H1 (cell line): ENCODE results near the gene FAM219A. TPM values are rescaled to one million over a fixed set of nuclear protein-coding genes. Genes with fewer than 3 reads are reported as not detected.

Source experiments
- ASH2L ChIP-seq: fragments of 200-600, 300-600 bp; sonication (generic); IDR thresholded peaks from one replicate; pipeline ENCODE4 v1.7.1; 2017; ENCODE audit warnings: low read length
- BRCA1 ChIP-seq: IDR thresholded peaks from 2 replicates; pipeline ENCODE4 v1.6.1; 2012; ENCODE audit warnings: low read depth, low read length, improper control_type of control experiment
- CBX5 ChIP-seq: fragments of 300-800, 300-1000 bp; sonication (generic); IDR thresholded peaks from 2 replicates; pipeline ENCODE4 v1.7.1; 2016; ENCODE audit warnings: antibody characterized with exemption, low read length, low read depth
- EP300 ChIP-seq, 2 experiments: IDR thresholded peaks; 1 replicate in 1 of 2; 2 replicates in 1 of 2; pipeline ENCODE4 v1.6.1; 2011 to 2012; ENCODE audit warnings: low read depth in 2 of 2, low read length in 2 of 2, mild to moderate bottlenecking in 2 of 2, borderline replicate concordance in 1 of 2, inconsistent platforms in 1 of 2, moderate library complexity in 1 of 2
- HDAC2 ChIP-seq, 2 experiments: fragments of 300-600 bp in 1 of 2; sonication (generic) in 1 of 2; IDR thresholded peaks; 2 replicates each; pipeline ENCODE4 v1.6.1; 2011 to 2012; ENCODE audit warnings: low read depth in 2 of 2, low read length in 2 of 2, mild to moderate bottlenecking in 2 of 2, moderate library complexity in 2 of 2, borderline replicate concordance in 1 of 2, inconsistent platforms in 1 of 2
- JUN ChIP-seq: IDR thresholded peaks from 2 replicates; pipeline ENCODE4 v1.6.1; 2011; ENCODE audit warnings: low read depth, mild to moderate bottlenecking, improper control_type of control experiment, low read length
- KDM1A ChIP-seq: fragments of 200-600, 300-600 bp; sonication (generic); IDR thresholded peaks from 2 replicates; pipeline ENCODE4 v1.7.1; 2016; ENCODE audit warnings: mild to moderate bottlenecking, low read length, borderline replicate concordance
- POLR2A ChIP-seq, 2 experiments: IDR thresholded peaks; 1 replicate in 1 of 2; 2 replicates in 1 of 2; pipeline ENCODE4 v1.6.1; 2011; ENCODE audit warnings: low read depth in 2 of 2, low read length in 2 of 2, mild to moderate bottlenecking in 2 of 2; ENCODE audit errors: control extremely low read depth in 1 of 2
- TAF1 ChIP-seq: IDR thresholded peaks from 2 replicates; pipeline ENCODE4 v1.6.1; 2011; ENCODE audit warnings: mild to moderate bottlenecking, low read depth, low read length
- TCF12 ChIP-seq: IDR thresholded peaks from 2 replicates; pipeline ENCODE4 v1.6.1; 2011; ENCODE audit warnings: low read depth, mild to moderate bottlenecking, low read length
- polyA plus RNA-seq, 7 experiments: library from polyadenylated mRNA; depleted of rRNA in 3 of 7; stranded (reverse) in 5 of 7; unstranded in 2 of 7; fragments of >200 nt in 5 of 7; fragments of 200-250 nt in 2 of 7; gene quantifications; 1 replicate in 5 of 7; 2 replicates in 1 of 7; 4 replicates in 1 of 7; pipeline versions ENCODE4 v1.2.1 to v1.2.3, GENCODE V29; 2011 to 2013; ENCODE audit warnings: missing spikeins in 2 of 7, mixed read lengths in 2 of 7
- total RNA-seq: library from RNA; stranded (reverse); fragmentation: NEBNext Ultra II Directional; extraction: Animal tissue kit (Norgen Biotek cat#: 25700); gene quantifications from 2 replicates; pipeline ENCODE4 v1.2.1, GENCODE V29; 2021

Gene FAM219A
- total and polyA plus RNA-seq, 2 of the 8 experiments (the other 6 are each of a cell fraction or from before 2014, with no cell fraction given) = 7.7 to 10.4 TPM

GRCh38 chr9:34380511-34381315 lies 77.7 kb downstream of the FAM219A start (continued):
- TF ChIP-seq KDM1A (no peak), TCF12 (no peak), TAF1 (peak; percentile 43; the same call in 1 of the 2 replicates), EP300 (IDR thresholded peaks at IDR 0.05; ENCODE audit: borderline replicate concordance in 1 of 2, low read depth in 2 of 2, low read length in 2 of 2) (no peak), ASH2L (no peak), JUN (no peak), POLR2A (IDR thresholded peaks at IDR 0.05; ENCODE audit: control extremely low read depth in 1 of 2, low read depth in 2 of 2, low read length in 2 of 2) (peak in 1 of 2 experiments; percentile 31; a peak in 1 of 3 replicates), CBX5 (no peak), BRCA1 (no peak), HDAC2 (IDR thresholded peaks at IDR 0.05; ENCODE audit: borderline replicate concordance in 1 of 2, low read depth in 2 of 2, low read length in 2 of 2) (peak in 1 of 2 experiments; percentile 87; a peak in 1 of 4 replicates)
